ENCODE results near the gene NSD2.

DNA sequence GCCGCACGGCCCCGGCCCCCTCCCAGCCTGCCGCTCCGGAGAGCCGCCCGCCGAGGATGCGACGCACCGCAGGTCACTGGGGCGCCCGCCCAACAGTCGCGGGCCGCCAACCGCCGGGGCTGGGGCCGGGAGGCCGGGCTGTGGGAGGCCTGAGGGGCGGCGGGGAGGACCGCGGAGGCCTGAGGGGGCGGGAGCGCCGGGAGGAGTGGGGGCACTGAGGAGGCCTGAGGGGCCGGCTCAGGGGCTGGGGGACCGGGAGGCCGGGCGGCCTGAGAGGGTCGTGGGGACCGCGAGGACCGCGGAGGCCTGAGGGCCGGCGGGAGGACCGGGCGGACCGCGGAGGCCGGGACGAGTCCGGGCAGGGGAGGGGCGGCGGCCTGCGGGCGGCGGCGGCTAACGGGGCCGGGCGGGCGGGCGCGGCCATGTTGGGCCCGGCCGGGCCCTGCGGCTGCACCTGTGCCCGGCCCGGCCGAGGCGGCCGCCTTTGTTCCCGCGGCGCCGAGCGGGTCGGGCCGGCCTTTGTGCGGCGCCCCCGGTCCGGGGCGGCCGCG, 353 bp downstream of the NSD2 start:
- TF ChIP-seq, protein P1, sequence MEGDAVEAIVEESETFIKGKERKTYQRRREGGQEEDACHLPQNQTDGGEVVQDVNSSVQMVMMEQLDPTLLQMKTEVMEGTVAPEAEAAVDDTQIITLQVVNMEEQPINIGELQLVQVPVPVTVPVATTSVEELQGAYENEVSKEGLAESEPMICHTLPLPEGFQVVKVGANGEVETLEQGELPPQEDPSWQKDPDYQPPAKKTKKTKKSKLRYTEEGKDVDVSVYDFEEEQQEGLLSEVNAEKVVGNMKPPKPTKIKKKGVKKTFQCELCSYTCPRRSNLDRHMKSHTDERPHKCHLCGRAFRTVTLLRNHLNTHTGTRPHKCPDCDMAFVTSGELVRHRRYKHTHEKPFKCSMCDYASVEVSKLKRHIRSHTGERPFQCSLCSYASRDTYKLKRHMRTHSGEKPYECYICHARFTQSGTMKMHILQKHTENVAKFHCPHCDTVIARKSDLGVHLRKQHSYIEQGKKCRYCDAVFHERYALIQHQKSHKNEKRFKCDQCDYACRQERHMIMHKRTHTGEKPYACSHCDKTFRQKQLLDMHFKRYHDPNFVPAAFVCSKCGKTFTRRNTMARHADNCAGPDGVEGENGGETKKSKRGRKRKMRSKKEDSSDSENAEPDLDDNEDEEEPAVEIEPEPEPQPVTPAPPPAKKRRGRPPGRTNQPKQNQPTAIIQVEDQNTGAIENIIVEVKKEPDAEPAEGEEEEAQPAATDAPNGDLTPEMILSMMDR (optimal IDR thresholded peaks at IDR 0.05 in 1 of 3, IDR thresholded peaks at IDR 0.05 in 1 of 3, conservative IDR thresholded peaks at IDR 0.05 in 1 of 3; ENCODE audit: extremely low read depth in 1 of 3, insufficient read depth in 2 of 3, low read length in 3 of 3): no peak
- no peak for TF ChIP-seq EZH2 (IDR thresholded peaks at IDR 0.05; ENCODE audit: low read length)
